Renal cortical epithelial cell (primary cell): ENCODE measurements around the gene AK2. TPM values are rescaled to one million over a fixed set of nuclear protein-coding genes. Genes with fewer than 3 reads are reported as not detected.
"Not testable (repeated sequence)": the region's sequence is repeated elsewhere in the genome, so short reads cannot be mapped to it uniquely, and the experiment has no call there.

Source experiments
- DNase-seq: peaks from one replicate; pipeline ENCODE4 v3.0.0-alpha.2; 2011; ENCODE audit warnings: low read depth
- total RNA-seq: library from RNA; depleted of rRNA; stranded (reverse); fragments of >200 nt; gene quantifications from 2 replicates; pipeline ENCODE4 v1.2.3, GENCODE V29; 2014

AK2 gene
- total RNA-seq, 1 donor from 2014 or later: 196 TPM

DNA sequence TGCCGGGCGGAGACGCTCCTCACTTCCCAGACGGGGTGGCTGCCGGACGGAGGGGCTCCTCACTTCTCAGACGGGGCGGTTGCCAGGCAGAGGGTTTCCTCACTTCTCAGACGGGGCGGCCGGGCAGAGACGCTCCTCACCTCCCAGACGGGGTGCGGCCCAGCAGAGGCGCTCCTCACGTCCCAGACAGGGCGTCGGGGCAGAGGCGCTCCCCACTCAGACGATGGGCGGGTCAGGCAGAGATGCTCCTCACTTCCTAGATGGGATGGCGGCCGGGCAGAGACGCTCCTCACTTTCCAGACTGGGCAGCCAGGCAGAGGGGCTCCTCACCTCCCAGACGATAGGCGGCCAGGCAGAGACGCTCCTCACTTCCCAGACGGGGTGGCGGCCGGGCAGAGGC, 61.6 kb downstream of the AK2 start:
- not testable (repeated sequence) for DNase-seq

DNA sequence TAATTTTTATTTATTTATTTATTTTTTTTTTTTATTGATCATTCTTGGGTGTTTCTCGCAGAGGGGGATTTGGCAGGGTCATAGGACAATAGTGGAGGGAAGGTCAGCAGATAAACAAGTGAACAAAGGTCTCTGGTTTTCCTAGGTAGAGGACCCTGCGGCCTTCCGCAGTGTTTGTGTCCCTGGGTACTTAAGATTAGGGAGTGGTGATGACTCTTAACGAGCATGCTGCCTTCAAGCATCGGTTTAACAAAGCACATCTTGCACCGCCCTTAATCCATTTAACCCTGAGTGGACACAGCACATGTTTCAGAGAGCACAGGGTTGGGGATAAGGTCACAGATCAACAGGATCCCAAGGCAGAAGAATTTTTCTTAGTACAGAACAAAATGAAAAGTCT, 63.2 kb downstream of the AK2 start:
- not testable (repeated sequence) for DNase-seq

DNA sequence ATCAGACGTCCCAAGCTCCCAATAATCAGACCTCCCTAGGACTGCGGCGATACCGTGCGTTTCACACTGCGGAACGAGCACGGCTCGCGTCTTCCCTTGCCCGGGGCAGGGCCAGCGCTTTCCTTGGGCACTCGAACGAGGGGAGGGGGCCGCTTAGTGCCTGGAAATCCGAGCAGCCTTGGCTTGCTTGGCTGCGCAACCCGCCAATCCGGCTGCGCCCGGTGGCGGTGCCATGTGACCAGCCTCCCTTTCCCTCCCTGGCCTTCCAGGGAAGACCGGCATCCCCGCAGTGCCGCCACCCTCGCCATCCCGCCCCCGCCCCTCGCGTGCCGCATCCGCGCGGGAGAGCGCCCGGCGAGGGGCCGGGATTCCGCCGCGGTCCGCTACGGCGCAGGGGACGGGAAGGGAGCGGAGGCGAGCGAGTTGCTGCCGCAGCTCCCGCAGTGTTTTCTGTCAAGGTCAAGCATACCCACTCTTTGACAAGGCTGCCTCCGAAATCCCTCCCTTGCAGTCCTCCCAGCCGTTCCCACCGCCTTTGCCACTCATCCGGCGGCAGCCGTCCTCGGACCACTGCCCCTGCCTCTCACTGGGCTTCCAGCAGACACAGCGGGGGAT, 63.8 kb downstream of the AK2 start:
- DNase-seq: no peak

DNA sequence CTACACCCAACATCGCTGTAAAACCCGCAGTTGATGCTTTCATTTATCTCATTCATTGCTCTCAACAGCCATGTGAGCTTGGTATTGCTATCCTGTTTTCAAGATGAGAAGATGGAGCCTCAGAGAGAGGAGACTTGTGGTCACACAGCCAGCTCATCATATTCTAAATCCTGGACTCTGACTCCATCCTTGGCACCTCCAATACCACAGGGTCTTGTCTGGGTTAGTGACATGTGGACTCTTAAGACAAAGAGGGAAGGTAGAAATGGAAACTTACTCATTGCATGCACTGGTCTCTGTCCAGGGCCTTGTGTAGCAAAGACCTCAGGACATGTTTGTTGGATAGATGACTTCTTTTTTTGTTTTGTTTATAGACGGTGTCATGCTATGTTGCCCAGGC, 65.1 kb downstream of the AK2 start:
- DNase-seq: no peak

DNA sequence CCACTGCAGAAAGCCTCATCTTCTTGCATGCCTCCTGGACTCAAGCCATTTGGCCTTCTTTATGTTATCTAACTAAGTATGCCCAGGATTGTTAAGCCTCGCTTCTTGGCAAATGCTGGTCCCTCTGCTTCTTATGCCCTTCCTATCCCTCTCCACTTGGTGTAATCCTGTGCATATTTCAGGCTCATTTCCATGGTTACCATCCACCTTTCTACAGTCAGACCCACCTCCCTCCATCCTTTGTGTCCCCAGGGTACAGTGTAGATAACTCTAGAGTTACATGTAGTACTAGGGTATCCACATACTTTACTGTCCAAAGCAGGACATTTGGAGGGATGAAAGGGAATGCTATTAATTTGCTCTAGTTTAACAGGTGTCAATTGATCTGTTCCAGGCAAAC, 65.5 kb downstream of the AK2 start:
- no peak for DNase-seq

DNA sequence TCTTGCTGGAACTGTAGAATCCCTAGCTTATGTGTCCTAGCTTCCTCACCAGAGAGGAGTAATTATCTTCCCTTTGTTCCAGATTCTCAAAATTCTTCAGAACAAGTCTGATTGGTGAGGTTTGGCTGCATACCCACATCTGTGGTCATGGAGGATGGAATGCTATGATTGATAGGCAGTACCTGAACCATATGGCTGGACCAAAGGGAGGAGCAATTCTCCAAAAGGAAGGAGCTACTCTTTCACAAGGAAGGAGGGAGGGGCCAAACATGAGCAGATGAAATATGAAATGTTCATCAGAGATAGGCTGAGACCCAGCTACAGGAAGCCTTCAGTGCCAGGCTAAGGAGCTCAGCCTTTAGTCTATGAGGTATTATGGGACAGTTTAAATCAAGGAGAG, 67.1 kb downstream of the AK2 start:
- no peak for DNase-seq

DNA sequence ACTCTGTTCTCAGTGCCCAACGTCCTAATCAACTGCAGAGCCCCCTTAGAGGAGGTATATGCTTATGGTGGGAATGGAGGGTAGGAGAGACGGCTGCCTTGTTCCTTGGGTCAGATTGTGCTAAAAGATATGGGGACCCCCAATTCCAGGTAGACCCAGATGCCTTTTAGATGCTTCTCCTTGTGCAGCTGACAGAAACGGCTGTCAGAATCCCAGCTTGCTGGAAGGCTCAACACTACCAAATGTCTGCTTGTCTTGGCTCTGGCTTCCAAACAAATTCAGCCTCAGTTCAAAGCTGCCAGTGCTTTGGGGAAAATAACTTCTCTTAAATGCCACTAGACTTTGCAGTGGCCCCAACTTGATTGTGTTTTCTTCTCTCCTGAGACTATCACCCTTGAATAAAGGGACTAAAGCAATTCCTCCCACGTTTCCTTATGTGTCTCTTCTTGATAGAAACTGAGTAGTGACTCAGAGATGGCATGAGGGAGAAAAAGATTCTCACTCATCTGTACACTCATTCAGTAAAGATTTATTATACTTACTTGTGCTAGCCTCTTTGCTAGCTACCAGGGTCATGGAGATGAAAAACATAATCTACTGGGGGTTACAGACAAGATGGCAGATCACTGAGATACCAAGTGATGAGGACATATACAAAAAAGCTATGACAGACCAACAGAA, 68.7 kb downstream of the AK2 start:
- no peak for DNase-seq

DNA sequence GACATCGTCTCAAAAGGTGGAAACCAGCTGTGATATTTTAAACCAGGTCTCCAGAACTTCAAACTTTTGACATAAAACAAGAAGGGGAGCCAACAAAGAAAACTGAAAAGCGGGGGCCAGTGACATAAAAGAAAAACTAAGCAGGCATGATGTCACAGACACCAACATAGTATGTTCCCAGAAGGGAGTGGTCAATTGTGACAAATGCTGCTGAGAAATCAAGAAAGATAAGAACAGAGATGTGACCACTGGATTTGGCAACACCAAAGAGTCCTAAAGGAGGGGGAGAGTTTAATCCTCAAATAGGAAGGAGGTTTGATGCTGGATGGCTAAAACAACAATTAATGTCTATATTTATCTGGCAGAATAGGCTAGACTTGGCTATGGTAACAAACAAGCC, 69.8 kb downstream of the AK2 start:
- no peak for DNase-seq

DNA sequence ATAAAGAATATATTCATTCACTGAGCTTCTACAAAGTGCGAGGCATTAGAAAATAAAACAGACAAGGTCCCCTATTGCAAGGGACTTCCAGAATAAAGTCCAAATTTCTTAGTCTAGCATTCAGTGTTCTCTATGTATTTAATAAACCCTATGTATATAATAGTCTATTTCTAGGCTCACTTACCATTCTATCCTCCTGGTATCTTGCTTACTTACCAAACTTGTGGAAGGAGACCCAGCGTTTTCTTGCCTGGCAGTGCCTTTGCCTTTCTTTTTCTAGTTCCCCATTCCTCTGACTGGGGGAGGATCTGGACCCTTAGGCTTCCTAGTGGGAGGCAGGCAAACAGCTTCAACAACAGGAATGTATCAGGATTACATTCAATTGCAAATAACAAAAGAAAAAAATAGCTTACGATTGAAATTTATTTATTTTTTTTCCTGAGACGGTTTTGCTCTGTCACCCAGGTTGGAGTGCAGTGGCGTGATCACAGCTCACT, 71.4 kb downstream of the AK2 start:
- DNase-seq: no peak

DNA sequence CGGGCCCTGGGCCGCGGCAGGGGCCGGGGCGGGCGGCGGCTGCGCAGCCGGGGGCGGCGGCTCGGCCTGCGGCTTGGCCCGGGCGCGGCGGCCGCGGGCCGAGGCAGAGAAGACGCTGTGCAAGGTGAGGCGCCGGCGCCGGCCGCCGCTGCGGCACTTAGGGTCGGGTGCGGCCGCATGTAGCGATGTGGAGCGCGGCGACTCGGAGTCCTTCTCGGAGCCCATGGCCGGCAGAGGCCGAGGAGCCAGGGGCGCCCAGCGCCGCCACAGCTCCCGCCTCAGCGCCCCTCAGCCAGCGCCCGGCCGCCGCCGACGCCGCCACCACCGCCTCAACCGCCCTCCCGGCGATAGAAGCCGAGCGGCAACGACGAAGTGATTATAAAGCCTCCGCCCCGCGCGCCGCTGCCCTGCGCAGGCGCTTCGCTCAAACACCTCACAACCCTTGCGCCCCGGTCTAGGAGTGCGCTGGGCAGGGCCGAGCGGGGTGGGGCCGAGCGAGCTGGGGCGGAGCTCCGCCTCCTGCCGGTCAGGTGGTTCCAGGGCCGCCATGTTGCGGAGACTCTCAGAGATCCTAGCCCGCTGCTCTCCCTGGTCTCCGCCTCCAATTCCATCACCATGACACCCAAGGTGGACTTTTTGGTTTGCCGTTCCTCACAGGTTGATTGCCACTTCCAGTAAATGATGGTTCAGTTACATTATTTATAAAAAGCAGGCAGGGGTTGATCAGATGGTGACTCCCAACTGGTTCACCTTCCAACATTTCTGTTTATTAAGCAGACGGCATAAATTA, 72.0 kb downstream of the AK2 start, which contains the start of gene RNF19B:
TSS of gene RNF19B (minus strand) at position 349 of the 790 bp plus-strand sequence. CDS start at position 225, 124 bp downstream.
- peak; percentile 80 for DNase-seq

DNA sequence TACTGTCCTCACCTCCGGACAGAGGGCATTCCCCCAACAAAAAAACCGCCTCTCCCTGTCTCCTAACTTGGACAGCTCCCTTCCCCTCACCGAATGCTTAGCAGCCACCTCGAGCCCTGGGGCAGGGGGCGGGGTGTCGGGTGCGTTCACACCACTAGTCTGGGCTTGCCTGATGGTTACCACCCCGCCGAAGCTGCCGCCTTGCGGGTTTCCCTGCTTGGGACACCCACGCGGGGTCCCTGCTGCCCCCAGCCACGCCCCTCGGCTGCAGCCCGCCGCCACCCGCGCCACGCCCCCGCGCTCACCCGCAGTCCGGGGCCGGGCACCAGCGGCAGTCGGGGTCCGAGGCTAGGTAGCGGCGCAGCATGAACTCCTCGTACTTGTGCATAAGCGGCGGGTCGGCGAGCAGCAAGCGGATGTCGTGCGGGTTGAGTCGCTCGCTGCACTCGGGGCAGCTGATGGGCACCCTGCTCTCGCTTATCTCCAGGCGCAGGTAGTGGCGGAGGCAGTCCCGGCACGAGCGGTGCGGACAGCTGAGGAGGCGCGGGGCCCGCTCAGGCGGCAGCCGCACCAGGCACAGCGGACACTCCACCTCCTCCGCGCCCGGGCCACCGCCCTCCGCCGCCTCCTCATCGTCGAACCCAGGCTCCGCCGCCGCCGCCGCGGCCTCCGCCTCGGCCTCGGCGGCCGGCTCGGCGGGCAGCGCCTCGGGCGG, 72.8 kb downstream of the AK2 start:
- DNase-seq: peak; percentile 29

DNA sequence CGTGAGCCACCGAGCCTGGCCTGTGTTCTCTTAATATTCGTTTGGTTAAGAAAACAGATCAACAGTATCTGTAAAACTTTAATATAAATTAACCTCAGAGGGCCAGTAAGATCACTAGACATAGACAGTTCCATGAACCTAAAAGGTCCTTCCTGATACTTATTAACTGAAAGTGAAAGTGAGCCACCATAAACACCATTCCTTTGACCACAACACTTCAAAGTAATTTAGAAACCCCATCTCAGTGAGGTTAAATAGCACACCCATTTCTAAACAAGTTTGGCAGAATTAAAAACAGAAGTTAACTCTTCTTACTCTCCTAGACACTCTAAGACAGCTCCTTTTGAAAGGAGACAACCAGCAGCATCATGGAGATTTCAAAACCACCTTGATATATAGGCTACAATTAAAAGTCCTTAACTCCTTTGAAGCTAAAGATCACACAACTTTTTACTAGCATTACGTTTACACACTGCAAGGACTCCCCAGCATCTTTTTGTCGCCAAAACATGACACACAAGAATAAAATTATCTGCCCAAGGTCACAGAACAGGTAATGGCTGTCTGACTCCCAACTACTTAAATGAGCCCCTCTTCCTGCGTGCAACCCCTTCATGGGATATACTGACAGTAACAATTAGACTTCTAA, 74.3 kb downstream of the AK2 start:
- DNase-seq: peak; percentile 85

DNA sequence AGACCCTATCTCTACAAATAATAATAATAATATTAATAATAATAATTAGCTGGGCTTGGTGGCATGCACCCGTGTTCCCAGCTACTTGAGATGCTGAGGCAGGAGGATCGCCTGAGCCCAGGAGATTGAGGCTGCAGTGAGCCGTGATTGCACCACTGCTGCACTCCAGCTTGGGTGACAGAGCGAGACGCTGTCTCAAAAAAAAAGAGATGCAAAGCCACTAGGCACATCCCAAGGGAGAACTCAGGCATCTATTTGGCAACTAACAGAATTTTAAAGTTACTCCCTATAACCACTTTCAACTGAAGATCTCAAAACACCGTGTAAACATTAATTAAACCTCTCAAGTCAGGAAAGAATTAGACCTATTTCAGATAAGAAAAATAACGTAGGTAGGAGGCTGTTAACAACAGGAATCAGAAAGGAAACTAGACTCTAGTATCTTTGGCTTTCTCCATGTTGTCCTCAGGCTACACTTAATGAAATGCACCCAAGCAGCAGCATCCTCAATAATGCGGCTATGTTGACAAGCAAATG, 75.8 kb downstream of the AK2 start:
- peak; percentile 43 for DNase-seq

DNA sequence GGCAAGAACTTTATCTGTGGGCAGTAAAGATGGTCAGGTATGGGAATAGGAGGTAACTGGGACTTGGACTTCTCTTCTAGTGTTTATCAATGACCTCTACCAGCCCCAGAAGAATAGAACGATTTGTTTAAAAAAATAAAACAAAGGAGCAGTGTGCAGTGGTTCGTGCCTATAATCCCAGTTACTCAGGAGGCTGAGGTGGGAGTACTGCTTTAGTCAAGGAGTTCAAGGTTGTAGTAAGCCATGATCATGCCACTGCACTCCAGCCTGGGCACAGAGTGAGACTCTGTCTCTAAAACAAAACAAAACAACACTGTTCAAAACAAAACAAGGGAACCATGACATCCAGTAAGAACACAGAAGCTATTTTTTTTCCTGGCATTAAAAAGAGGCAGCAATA, 76.3 kb downstream of the AK2 start:
- DNase-seq: no peak

DNA sequence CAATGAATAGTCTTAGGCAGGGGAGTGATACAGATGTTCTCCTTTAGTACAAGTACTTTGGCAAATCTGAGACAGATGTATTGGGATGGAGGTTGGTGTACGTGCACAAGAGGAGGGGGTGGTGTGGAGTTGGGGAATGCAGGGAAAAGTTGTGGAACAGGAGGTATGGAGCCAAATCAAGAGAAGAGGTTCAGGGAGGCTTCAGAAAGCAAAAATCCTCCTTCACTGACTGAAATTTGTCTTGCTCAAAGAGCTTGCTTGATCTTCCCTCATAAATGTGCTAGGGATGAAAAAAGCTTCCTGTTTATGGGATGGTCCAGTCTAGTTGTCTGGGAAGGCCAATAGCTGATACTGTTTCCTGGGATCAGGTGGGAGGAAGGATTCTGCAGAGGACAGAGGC, 77.9 kb downstream of the AK2 start:
- no peak for DNase-seq

Other genes starting within 250 kb of the AK2 start
- gene YARS1, start 219.5 kb downstream of the AK2 start, total RNA-seq: 94.7 and 105 TPM in 2 replicates
- gene S100PBP, start 219.2 kb downstream of the AK2 start, total RNA-seq: 44.8 and 62.9 TPM in 2 replicates
- gene FNDC5, start 166.0 kb downstream of the AK2 start, total RNA-seq: 0.70 TPM in 1 of 2 replicates, not detected in the other
- 0.05 TPM in 1 of 2 replicates, not detected in the other for gene HPCA, start 150.4 kb downstream of the AK2 start, total RNA-seq
- gene TMEM54, start 135.5 kb downstream of the AK2 start, total RNA-seq: 111 and 122 TPM in 2 replicates
- gene RNF19B, start 72.1 kb downstream of the AK2 start, total RNA-seq: 21.0 and 23.4 TPM in 2 replicates
- gene AZIN2, start 44.3 kb upstream of the AK2 start, total RNA-seq: 3.5 and 5.1 TPM in 2 replicates
- 1.6 and 6.4 TPM in 2 replicates for gene TRIM62, start 145.2 kb upstream of the AK2 start, total RNA-seq
- gene ZNF362, start 219.6 kb upstream of the AK2 start, total RNA-seq: 1.0 and 6.9 TPM in 2 replicates